Activated CD8-positive, alpha-beta memory T cell treated with anti-CD3 and anti-CD28 coated beads for 36 hours (primary cell): Measurements from ENCODE around the gene PARP14. TPM values are rescaled to one million over a fixed set of nuclear protein-coding genes. Genes with fewer than 3 reads are reported as not detected.
"Not testable (repeated sequence)": the region's sequence is repeated elsewhere in the genome, so short reads cannot be mapped to it uniquely, and the experiment has no call there.

Experiments used
- CTCF ChIA-PET: fragments of 350-600 bp; sonication (Branson Sonifier 250); formaldehyde crosslinking; loops from one replicate; lab custom pipeline; 2021; ENCODE audit warnings: antibody characterized with exemption; lab: Charles Lee
- POLR2A ChIA-PET: fragments of 350-600 bp; sonication (Branson Sonifier 250); formaldehyde crosslinking; loops from one replicate; lab custom pipeline; 2021; ENCODE audit warnings: antibody characterized with exemption; lab: Charles Lee
- total RNA-seq, 2 experiments: library from RNA; stranded (reverse); gene quantifications; one replicate each; pipeline ENCODE4 v1.2.3, GENCODE V29; 2021

Gene PARP14
- total RNA-seq, 2 experiments from 2014 or later: 40.7 to 42.2 TPM

DNA sequence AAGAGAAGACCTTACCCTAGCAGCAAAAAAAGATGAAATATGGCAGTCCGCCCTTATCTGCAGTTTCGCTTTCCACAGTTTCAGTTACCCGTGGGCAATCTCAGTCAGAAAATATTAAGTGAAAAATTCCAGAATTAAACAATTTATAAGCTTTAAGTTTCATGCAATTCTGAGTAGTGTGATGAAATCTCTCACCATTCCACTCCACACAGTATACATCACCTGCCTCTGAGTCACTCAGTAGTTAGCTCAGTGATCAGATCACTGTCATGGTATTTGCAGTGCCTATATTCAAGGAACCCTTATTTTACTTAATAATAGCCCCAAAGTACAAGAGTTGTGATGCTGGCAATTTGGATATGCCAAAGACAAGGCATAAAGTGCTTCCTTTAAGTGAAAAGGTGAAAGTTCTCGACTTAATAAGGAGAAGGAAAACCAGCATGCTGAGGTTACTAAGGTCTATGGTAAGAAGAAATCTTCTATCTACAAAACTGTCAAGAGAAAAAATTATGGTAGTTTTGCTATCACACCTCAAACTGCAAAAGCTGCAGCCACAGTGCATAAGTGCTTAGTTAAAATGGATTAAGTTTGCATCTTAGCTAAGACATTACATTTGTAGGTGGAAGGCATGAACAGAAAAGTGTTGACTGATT is 64.9 kb downstream of the PARP14 start:
- POLR2A ChIA-PET: interaction anchor here (0.7 kb wide), 1 partner anchor 65 kb away, joined by 6 read pairs; the partner anchor contains the start of gene PARP14
- CTCF ChIA-PET: interaction anchor here (0.6 kb wide), 1 partner anchor 453 kb away, joined by 3 read pairs; no protein-coding TSS in a partner anchor

DNA sequence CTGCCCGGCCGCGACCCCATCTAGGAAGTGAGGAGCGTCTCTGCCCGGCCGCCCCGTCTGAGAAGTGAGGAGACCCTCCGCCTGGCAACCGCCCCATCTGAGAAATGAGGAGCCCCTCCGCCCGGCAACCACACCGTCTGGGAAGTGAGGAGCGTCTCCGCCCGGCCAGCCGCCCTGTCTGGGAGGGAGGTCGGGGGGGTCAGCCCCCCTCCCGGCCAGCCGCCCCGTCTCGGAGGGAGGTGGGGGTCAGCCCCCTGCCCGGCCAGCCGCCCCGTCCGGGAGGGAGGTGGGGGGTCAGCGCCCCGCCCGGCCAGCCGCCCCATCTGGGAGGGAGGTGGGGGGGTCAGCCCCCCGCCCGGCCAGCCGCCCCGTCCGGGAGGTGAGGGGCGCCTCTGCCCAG is 66.7 kb downstream of the PARP14 start:
- CTCF ChIA-PET, POLR2A ChIA-PET: not testable (repeated sequence)

DNA sequence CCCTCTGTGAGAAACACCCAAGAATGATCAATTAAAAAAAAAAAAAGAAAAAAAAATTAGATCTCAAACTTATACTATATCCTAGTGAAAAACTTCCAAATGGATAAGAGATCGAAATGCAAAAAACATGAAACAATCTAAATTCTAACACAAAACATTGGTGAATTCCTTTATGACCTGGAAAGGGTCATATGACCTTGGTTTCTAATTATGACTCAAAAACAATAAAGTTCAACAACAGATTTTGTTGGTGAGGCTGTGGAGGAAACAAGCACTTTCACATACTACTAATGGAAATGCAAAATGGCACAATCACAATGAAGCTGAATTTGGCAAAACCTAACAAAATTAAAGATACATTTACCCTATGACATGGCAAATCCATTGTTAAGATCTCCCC is 67.7 kb downstream of the PARP14 start:
- CTCF ChIA-PET: no interaction called here
- POLR2A ChIA-PET: no interaction called here

GRCh38 chr3:122754929-122755328 is 74.3 kb downstream of the PARP14 start:
- CTCF ChIA-PET: interaction anchor here (0.8 to 1.3 kb wide), 3 partner anchors 148 to 273 kb away, joined by 3 to 6 read pairs (median 4); partner anchors contain the start of gene SEMA5B
- POLR2A ChIA-PET: interaction anchor here (0.7 kb wide), 1 partner anchor 85 kb away, joined by 5 read pairs; no protein-coding TSS in a partner anchor

- ChIA-PET CTCF (interaction anchor here (0.8 to 1.3 kb wide), 2 partner anchors 148 to 272 kb away, joined by 4 to 6 read pairs; partner anchors contain the start of gene SEMA5B), POLR2A (interaction anchor here (0.7 kb wide), 1 partner anchor 85 kb away, joined by 5 read pairs; no protein-coding TSS in a partner anchor)
Observed at GRCh38 chr3:122755491-122755890, 74.9 kb downstream of the PARP14 start.

DNA sequence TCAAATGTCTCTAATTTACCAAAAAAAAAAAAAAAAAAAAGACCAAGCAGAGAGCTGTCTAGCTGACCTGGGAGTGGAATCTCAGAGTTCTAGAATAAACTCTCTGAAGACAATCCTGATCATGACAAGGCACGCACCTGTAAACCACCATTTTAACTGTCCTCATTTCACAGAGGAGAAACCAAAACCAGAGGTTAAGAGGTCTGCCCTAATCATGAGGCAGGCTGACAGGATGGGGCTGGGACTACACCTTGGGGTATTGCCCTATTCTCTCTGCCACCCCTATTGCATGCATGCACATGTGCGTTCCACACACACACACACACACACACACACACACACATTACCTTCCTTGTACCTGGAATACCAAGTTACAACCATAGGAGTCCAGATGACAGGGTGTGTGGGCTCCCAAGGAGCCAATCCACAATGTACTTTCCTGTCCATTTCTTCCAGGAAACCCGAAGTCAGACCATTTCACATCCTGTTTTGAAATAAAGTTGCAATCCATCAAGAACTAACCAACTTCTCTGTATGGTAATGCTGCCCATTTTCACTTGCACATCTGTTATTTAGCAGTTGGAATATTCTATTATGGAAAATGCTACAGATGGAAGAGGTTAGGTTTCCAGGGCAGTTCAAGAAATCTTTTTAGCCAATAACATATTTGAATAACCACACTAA is 78.4 kb downstream of the PARP14 start:
- ChIA-PET POLR2A (no interaction called here), CTCF (no interaction called here)

DNA sequence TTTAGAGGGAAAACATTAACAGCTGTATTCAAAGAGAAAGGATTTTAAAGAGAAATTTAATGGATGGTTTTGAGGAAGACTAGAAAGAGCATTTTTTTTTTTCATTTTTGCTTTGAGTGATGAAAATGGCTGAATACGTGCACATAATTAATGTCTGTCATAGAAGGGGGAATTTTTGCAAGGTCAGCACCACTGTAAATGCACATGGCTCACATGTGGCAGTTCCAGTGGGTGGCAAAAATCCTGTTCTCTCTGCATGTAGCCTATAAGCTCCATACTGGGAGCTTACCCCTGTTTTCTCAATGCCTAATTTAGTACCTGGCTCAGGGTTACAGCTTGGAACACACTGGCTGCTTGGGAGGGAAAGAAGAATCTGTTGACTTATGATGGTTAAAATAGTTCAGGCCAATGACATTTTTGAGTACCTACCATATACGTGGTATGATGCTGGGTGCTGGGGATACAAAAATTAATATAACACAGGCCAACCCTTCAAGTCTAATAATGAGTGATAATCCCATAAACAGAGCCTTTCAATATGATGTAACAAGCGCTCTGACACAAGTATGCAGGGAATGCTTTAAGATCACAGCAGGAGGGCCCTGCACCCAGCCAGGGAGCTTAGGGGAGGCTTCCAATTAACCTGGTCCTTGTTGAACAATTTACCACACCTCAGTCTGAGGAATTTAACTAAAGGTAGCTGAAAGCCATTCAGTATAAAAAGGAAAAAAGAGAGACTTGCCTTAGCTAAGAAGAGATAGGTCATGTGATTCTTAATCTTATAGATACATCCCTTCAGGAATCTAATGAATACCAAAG is 80.0 kb downstream of the PARP14 start:
- CTCF ChIA-PET: no interaction called here
- POLR2A ChIA-PET: interaction anchor here (0.5 kb wide), 1 partner anchor 18 kb away, joined by 3 read pairs; no protein-coding TSS in a partner anchor

- POLR2A ChIA-PET: no interaction called here
- CTCF ChIA-PET: no interaction called here
Observed at GRCh38 chr3:122766430-122766829, 85.8 kb downstream of the PARP14 start.

- CTCF ChIA-PET: no interaction called here
- POLR2A ChIA-PET: no interaction called here
Observed at GRCh38 chr3:122767540-122768372, 87.1 kb downstream of the PARP14 start.

- ChIA-PET CTCF (no interaction called here), POLR2A (no interaction called here)
Observed at GRCh38 chr3:122770521-122771202, 90.0 kb downstream of the PARP14 start.

GRCh38 chr3:122772827-122773226 is 92.2 kb downstream of the PARP14 start:
- ChIA-PET CTCF (no interaction called here), POLR2A (interaction anchor here (0.7 kb wide), 1 partner anchor 429 kb away, joined by 10 read pairs; the partner anchor contains the start of gene SEC22A)

GRCh38 chr3:122773944-122774509 is 93.4 kb downstream of the PARP14 start:
- ChIA-PET CTCF (no interaction called here), POLR2A (no interaction called here)

DNA sequence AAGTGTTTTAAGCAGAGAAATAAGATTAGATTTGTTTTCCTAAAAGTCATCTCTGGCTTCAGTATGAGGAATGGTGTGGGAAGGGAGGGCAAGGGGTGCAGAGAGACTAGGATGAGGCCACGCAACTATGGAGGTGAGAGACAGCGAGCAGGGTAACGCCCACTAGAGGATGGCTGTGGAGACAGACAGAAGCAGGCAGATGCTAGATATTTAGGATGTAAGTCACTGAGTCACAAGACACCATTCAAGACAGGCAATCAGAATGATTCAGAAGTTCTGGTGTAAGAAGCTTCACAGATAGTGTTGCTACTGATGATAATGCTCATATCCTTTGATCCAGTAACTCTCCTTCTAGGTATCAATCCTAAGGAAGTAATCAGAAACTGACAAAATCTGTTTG is 93.9 kb downstream of the PARP14 start:
- ChIA-PET CTCF (no interaction called here), POLR2A (no interaction called here)

- CTCF ChIA-PET: no interaction called here
- POLR2A ChIA-PET: no interaction called here
Observed at GRCh38 chr3:122776675-122777468, 96.2 kb downstream of the PARP14 start.

GRCh38 chr3:122777563-122777962 is 96.9 kb downstream of the PARP14 start:
- POLR2A ChIA-PET: no interaction called here
- CTCF ChIA-PET: no interaction called here
